Breast epithelium (tissue), 4 donors: ENCODE data around the gene AAGAB. TPM values are rescaled to one million over a fixed set of nuclear protein-coding genes. Genes with fewer than 3 reads are reported as not detected.

Source experiments
- DNase-seq, 2 donors: peaks; one replicate each; pipeline ENCODE4 v3.0.0-alpha.2; 2019; ENCODE audit warnings: low spot score in 2 of 2
- H3K27ac ChIP-seq, 2 donors: fragments of 200-600 bp; sonication (generic) in 1 of 2; one replicate each; pipeline ENCODE4 v1.5.1; 2016 to 2019; ENCODE audit warnings: mild to moderate bottlenecking in 1 of 2
- H3K27me3 ChIP-seq, 2 donors: fragments of 200-600 bp; sonication (generic) in 1 of 2; one replicate each; pipeline versions ENCODE4 v1.5.1 to v1.6.0; 2017 to 2019; ENCODE audit warnings: control low read depth in 1 of 2, mild to moderate bottlenecking in 1 of 2
- H3K36me3 ChIP-seq: fragments of 200-600 bp; one replicate; pipeline ENCODE4 v1.5.1; 2019
- H3K4me1 ChIP-seq, 2 donors: fragments of 200-600 bp; sonication (generic); one replicate each; pipeline ENCODE4 v1.5.1; 2016 to 2019; ENCODE audit warnings: control low read depth in 1 of 2
- H3K4me3 ChIP-seq, 3 donors: fragments of 200-600 bp; sonication (generic); 1 replicate in 2 of 3; 2 replicates in 1 of 3; pipeline ENCODE4 v1.5.1; 2016 to 2019; ENCODE audit warnings: mild to moderate bottlenecking in 3 of 3, moderate library complexity in 2 of 3
- H3K9me3 ChIP-seq, 2 donors: fragments of 200-600 bp; sonication (generic) in 1 of 2; one replicate each; pipeline ENCODE4 v1.5.1; 2016 to 2019; ENCODE audit warnings: control low read depth in 1 of 2
- POLR2A ChIP-seq: fragments of 450-650 bp; IDR thresholded peaks from one replicate; pipeline ENCODE4 v1.6.1; 2016; ENCODE audit warnings: antibody characterized with exemption, mild to moderate bottlenecking, moderate library complexity
- POLR2AphosphoS5 ChIP-seq, 3 donors: sonication (generic); formaldehyde crosslinking; IDR thresholded peaks; one replicate each; pipeline ENCODE4 v1.6.1; 2017; ENCODE audit warnings: antibody characterized with exemption in 3 of 3
- intact Hi-C: fragments of 100-400 bp; cut with DNase I; formaldehyde crosslinking; loops from one replicate; pipeline ENCODE4 v1.15.1; 2023; ENCODE audit warnings: low total_unique reads
- total RNA-seq, 3 donors: library from RNA; depleted of rRNA; stranded (reverse); fragments of >200 nt; gene quantifications; one replicate each; pipeline ENCODE4 v1.1.0, GENCODE V29; 2016
- TF ChIP-seq, protein P1 (sequence below), 3 donors: fragments of 450-650 bp; IDR thresholded peaks; one replicate each; pipeline ENCODE4 v1.5.1; 2016 to 2017; ENCODE audit warnings: antibody characterized with exemption in 3 of 3, mild to moderate bottlenecking in 3 of 3, moderate library complexity in 3 of 3

Gene AAGAB, protein sequence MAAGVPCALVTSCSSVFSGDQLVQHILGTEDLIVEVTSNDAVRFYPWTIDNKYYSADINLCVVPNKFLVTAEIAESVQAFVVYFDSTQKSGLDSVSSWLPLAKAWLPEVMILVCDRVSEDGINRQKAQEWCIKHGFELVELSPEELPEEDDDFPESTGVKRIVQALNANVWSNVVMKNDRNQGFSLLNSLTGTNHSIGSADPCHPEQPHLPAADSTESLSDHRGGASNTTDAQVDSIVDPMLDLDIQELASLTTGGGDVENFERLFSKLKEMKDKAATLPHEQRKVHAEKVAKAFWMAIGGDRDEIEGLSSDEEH
- total RNA-seq, result 10 to 100 TPM; 23.2 to 49.8 (median 46.5) TPM

DNA sequence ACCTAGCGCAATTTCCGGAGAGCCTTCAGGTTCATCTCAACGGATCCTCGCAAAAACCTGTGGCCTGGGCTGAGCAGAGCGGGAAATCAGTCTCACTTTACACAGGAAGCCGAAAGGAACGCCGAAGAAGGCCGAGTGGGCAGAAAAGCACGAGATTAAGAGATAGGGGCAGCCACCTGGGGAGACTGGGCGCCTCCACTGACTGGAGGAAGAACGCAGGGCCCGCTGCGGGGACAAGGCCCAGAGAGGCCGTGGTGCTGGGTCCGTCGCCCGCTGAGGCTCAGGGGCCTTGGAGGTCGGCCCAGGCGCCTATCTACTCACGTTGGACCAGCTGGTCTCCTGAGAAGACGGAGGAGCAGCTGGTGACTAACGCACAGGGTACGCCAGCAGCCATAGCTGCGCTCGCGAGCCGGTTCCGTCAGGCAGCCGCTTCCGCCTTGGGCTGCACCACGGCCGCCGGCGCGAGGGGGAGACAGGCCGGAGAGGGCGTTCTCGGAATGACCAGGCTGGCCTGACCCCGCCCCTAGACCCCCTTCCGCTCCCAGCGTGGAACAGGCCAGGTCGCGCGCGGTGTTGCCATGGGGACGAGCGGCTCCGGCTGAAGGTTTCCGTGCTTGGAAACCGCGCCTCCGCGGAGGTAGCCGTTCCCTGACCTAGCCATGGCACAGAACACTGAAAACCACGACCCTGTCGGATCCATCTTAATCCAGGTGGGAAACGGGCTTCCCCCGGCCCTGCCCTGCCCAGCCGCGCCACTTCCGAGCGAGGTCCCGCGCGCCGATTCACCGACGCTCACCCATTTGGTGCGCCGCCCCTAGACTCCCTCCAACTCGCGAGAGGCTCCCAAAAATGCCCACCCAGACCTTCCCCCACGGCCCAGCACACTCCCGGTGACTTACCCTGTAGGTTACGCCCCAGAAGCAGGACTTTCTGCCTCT is at the start of gene AAGAB, which contains the start of gene IQCH:
Gene AAGAB (minus strand): TSS at position 424 of the 938 bp plus-strand sequence. CDS start 30 bp downstream, at position 394.
Gene IQCH (plus strand): TSS at position 549 of the 938 bp plus-strand sequence. CDS start 111 bp downstream, at position 660.
- Histone ChIP-seq H3K27ac (peak within 1 kb of the TSS; percentile 92 to 95), H3K9me3 (no peaks in the 10 kb centered on the region), H3K4me1 (peaks cover 0 to 11% of the 10 kb centered on the region in 2 donors), H3K36me3 (no peaks in the 10 kb centered on the region), H3K4me3 (peak within 1 kb of the TSS; percentile 82 to 94 (median 93)), H3K27me3 (no peaks in the 10 kb centered on the region)
- DNase-seq, result peak; percentile 96 to 98
- intact Hi-C loops, result no loop called here
- TF ChIP-seq POLR2AphosphoS5 (IDR thresholded peaks at IDR 0.05) (peak; percentile 88 to 94 (median 91)), POLR2A (peak; percentile 35)
- TF ChIP-seq, protein P1, sequence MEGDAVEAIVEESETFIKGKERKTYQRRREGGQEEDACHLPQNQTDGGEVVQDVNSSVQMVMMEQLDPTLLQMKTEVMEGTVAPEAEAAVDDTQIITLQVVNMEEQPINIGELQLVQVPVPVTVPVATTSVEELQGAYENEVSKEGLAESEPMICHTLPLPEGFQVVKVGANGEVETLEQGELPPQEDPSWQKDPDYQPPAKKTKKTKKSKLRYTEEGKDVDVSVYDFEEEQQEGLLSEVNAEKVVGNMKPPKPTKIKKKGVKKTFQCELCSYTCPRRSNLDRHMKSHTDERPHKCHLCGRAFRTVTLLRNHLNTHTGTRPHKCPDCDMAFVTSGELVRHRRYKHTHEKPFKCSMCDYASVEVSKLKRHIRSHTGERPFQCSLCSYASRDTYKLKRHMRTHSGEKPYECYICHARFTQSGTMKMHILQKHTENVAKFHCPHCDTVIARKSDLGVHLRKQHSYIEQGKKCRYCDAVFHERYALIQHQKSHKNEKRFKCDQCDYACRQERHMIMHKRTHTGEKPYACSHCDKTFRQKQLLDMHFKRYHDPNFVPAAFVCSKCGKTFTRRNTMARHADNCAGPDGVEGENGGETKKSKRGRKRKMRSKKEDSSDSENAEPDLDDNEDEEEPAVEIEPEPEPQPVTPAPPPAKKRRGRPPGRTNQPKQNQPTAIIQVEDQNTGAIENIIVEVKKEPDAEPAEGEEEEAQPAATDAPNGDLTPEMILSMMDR (IDR thresholded peaks at IDR 0.05), result peak in 1 of 3 donors; percentile 8

DNA sequence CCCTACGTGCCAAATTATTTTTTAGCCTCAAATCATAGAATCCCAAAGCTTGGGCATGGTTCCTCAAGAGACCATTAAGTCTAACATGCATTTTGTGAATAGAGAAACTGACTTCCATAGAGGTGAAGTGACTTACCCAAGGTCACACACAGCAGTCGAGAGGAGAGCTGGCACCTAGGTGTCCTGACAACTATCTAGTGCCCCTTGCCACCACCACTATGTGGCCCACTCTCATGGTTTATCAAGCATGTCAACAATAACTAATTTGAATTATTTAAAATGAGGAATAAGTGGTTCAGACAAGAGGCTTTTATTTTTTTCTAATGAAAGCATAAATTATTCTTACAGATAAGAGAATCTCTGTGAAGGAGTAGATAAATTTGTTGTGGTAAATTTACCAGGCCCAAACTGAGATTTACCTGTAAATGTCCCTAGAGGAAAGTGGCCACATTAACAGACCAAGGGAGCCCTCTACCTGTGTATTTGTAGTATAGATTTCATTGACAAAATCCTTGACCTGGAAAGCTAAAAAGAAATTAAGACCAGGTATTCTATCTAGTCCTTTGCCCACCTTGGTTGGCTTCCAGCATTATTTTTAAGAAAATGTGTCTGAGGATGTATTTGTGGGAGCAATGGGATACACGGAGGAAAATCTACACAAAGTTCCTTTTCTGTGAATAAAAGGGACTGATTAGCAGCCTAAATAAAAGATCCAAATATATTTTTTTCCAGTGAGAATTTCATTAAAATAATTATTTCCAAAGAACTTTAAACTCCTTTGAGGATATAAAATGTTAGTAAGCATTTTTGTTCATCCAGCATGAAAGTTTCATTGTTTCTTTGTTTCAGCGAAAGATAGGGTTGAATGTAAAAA is 49.3 kb upstream of the AAGAB start:
- Histone ChIP-seq H3K27ac (no peak overlapping the region), H3K36me3 (no peaks in the 10 kb centered on the region), H3K27me3 (no peaks in the 10 kb centered on the region), H3K4me3 (no peak overlapping the region), H3K9me3 (no peaks in the 10 kb centered on the region), H3K4me1 (no peaks in the 10 kb centered on the region)
- TF ChIP-seq, protein P1 (IDR thresholded peaks at IDR 0.05), result peak; percentile 46 to 67 (median 55)
- TF ChIP-seq POLR2AphosphoS5 (IDR thresholded peaks at IDR 0.05) (no peak), POLR2A (no peak)
- intact Hi-C loops, result loop anchor here (10.0 kb wide), 1 partner anchor 359 kb away; no protein-coding TSS in a partner anchor
- DNase-seq, result no peak

DNA sequence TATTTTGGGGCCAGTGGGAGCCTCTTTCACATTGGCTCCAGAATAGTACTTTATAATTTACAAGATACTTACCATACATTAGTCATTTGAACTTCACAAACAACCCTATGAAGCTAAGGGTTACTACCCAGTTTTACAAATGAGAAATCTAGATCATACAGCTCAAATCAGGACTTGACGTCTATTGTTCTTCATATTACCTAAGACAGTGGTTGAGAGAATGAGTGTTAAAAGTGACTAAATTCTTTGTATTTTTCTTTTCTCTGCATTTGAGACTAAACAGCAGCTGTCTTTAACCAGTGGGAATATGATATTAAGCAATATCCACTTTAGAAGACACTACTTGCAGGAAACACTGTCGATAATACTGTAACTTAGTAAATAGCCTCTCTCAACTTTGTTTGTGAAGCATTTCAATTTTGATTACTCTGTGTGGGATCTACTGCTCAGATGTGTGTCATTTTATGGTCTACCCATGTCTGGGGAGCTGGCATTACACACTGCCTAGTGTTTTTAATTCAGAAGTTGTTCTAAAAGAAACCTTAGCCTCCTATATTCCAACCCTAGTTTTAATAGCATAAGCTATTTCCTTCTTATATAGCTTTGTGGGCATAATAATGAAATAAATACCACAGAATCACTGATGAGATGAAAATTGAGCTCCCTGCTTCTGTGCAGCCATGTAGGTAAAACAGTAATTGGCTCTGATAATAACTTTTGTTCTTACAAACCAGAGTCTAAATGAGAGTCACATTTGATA is 46.0 kb upstream of the AAGAB start:
- Histone ChIP-seq H3K36me3 (no peaks in the 10 kb centered on the region), H3K4me1 (no peaks in the 10 kb centered on the region), H3K4me3 (no peak overlapping the region), H3K9me3 (no peaks in the 10 kb centered on the region), H3K27me3 (no peaks in the 10 kb centered on the region), H3K27ac (no peak overlapping the region)
- intact Hi-C loops, result loop anchor here (10.0 kb wide), 1 partner anchor 356 kb away; no protein-coding TSS in a partner anchor
- TF ChIP-seq POLR2A (no peak), POLR2AphosphoS5 (IDR thresholded peaks at IDR 0.05) (no peak)
- TF ChIP-seq, protein P1 (IDR thresholded peaks at IDR 0.05), result no peak
- no peak for DNase-seq

DNA sequence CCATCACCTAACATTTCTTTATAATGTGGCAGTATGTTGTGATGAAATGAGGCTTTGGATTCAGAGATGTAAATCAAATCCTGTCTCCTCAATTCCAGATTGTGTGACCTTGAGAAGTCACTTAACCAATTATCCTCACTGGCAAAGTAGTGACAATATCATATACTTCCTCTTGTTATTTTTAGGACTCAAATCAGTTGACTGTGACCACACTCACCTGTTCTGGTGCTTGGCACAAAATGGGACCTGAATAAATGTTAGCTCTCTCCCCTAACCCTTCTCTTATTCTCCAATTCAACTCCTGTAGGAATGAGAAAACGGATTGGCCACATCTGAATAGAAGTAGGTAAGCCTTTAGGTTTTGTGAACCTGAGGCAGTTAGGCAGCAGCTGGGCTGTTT is 42.2 kb upstream of the AAGAB start:
- TF ChIP-seq, protein P1 (IDR thresholded peaks at IDR 0.05), result no peak
- TF ChIP-seq POLR2AphosphoS5 (IDR thresholded peaks at IDR 0.05), result no peak
- TF ChIP-seq POLR2A, result no peak

More for the DNA sequence above, 42.2 kb upstream of the AAGAB start:
- Histone ChIP-seq H3K4me1 (no peaks in the 10 kb centered on the region), H3K4me3 (no peak overlapping the region), H3K27ac (no peak overlapping the region), H3K27me3 (no peaks in the 10 kb centered on the region), H3K9me3 (no peaks in the 10 kb centered on the region), H3K36me3 (no peaks in the 10 kb centered on the region)
- no peak for DNase-seq
- intact Hi-C loops, result no loop called here
